PC-3 (cell line): Measurements from ENCODE around the gene STK39.
A peak's percentile ranks its signal among the peaks of the same experiment; 100 is the strongest.

Experiments
- CTCF ChIP-seq: fragments of 300-600 bp; sonication (generic); conservative IDR thresholded peaks from 2 replicates; pipeline ENCODE4 v1.5.1; 2017; ENCODE audit warnings: antibody characterized with exemption, low read depth, mild to moderate bottlenecking, low read length
- EZH2 ChIP-seq: fragments of 300-600 bp; sonication (generic); IDR thresholded peaks from one replicate; pipeline ENCODE4 v1.6.1; 2017; ENCODE audit warnings: antibody characterized with exemption, mild to moderate bottlenecking, low read length; ENCODE audit not compliant: unreplicated experiment

DNA sequence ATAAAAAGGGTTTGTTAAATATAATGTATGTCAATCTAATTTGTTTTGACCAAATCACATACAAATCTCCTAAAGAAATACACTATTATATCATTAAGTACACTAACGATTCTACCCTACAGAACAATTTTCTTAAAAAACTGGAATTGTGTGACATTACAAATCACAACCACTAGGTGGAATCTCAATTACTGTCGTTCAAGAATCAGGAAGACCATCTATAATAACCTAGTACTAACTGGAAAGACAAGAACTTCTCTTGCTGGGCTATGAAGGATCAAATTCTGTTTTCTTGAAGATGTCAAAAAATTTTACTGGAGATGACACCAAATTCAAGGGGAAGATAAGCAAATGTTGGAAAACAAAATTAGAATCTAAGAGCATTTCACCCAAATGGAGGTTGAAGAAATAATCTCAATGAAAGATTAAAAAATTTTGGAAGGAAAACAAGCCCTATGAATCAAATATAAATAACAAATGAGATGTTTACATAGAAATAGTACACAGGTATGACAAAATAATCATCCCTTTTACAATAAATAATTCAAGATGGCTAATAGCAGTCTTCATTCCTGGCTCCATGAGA is 110.9 kb downstream of the STK39 start:
- TF ChIP-seq CTCF (peak; percentile 74), EZH2 (no peak)
